ENCODE data around the gene NUAK2.

Gene NUAK2

GRCh38 chr1:205329719-205330118 is 8.2 kb upstream of the NUAK2 start:
- no peak overlapping the region for H3K4me3 ChIP-seq (ENCODE audit: low read depth, low read length)
- no peak for DNase-seq (ENCODE audit: low read depth)
- TF ChIP-seq CTCF (conservative IDR thresholded peaks at IDR 0.05; ENCODE audit: low read depth, low read length): no peak

- no peak overlapping the region for H3K4me3 ChIP-seq (ENCODE audit: low read depth, low read length)
- DNase-seq (ENCODE audit: low read depth): no peak
- no peak for TF ChIP-seq CTCF (conservative IDR thresholded peaks at IDR 0.05; ENCODE audit: low read depth, low read length)
Measured at GRCh38 chr1:205328476-205328875, 6.9 kb upstream of the NUAK2 start.

GRCh38 chr1:205326812-205327466 is 5.4 kb upstream of the NUAK2 start:
- no peak overlapping the region for H3K4me3 ChIP-seq (ENCODE audit: low read depth, low read length)
- TF ChIP-seq CTCF (conservative IDR thresholded peaks at IDR 0.05; ENCODE audit: low read depth, low read length): no peak
- DNase-seq (ENCODE audit: low read depth): no peak

GRCh38 chr1:205325334-205325884 is 3.9 kb upstream of the NUAK2 start:
- peak; percentile 90 for DNase-seq (ENCODE audit: low read depth)
- peak; percentile 96 for TF ChIP-seq CTCF (conservative IDR thresholded peaks at IDR 0.05; ENCODE audit: low read depth, low read length)
- H3K4me3 ChIP-seq (ENCODE audit: low read depth, low read length): no peak overlapping the region

- H3K4me3 ChIP-seq (ENCODE audit: low read depth, low read length): no peak overlapping the region
- DNase-seq (ENCODE audit: low read depth): peak; percentile 82
- TF ChIP-seq CTCF (conservative IDR thresholded peaks at IDR 0.05; ENCODE audit: low read depth, low read length): no peak
Measured at GRCh38 chr1:205324781-205325180, 3.2 kb upstream of the NUAK2 start.

- no peak for TF ChIP-seq CTCF (conservative IDR thresholded peaks at IDR 0.05; ENCODE audit: low read depth, low read length)
- no peak for DNase-seq (ENCODE audit: low read depth)
Measured at GRCh38 chr1:205323794-205324193, 2.2 kb upstream of the NUAK2 start.

GRCh38 chr1:205321959-205322283 is 376 bp upstream of the NUAK2 start:
- no peak for DNase-seq (ENCODE audit: low read depth)
- no peak for TF ChIP-seq CTCF (conservative IDR thresholded peaks at IDR 0.05; ENCODE audit: low read depth, low read length)
- peak overlapping the region; percentile 92 for H3K4me3 ChIP-seq (ENCODE audit: low read depth, low read length)

More at GRCh38 chr1:205323794-205324193, 2.2 kb upstream of the NUAK2 start:
- H3K4me3 ChIP-seq (ENCODE audit: low read depth, low read length): no peak overlapping the region
